GM06990 (cell line): ENCODE data around the gene FOXL1.

Experiments
- DNase-seq: peaks from one replicate; pipeline ENCODE4 v3.0.0-alpha.2; 2011; ENCODE audit not compliant: insufficient read length; ENCODE audit errors: extremely low read depth
- H3K27me3 ChIP-seq: replicated peaks from 2 replicates; pipeline ENCODE4 v1.6.0; 2011; ENCODE audit warnings: low read length; ENCODE audit not compliant: control insufficient read depth, insufficient read depth
- H3K36me3 ChIP-seq: 2 replicates; pipeline ENCODE4 v1.5.1; 2011; ENCODE audit warnings: low read length; ENCODE audit not compliant: control insufficient read depth, insufficient read depth
- H3K4me3 ChIP-seq: replicated peaks from 2 replicates; pipeline ENCODE4 v1.5.1; 2011; ENCODE audit warnings: low read depth, mild to moderate bottlenecking, control low read depth, low read length
- CTCF ChIP-seq: IDR thresholded peaks from 2 replicates; pipeline ENCODE4 v1.5.1; 2011; ENCODE audit warnings: low read length, control low read depth, mild to moderate bottlenecking, inconsistent platforms; ENCODE audit not compliant: insufficient read depth, poor library complexity, severe bottlenecking

The FOXL1 gene

GRCh38 chr16:86532526-86532815 is 45.9 kb upstream of the FOXL1 start:
- no peak for DNase-seq
- Histone ChIP-seq H3K36me3 (peaks cover 2% of the 10 kb centered on the region; the same call in 1 of the 2 replicates), H3K27me3 (no peaks in the 10 kb centered on the region), H3K4me3 (no peak overlapping the region)
- no peak for TF ChIP-seq CTCF

DNA sequence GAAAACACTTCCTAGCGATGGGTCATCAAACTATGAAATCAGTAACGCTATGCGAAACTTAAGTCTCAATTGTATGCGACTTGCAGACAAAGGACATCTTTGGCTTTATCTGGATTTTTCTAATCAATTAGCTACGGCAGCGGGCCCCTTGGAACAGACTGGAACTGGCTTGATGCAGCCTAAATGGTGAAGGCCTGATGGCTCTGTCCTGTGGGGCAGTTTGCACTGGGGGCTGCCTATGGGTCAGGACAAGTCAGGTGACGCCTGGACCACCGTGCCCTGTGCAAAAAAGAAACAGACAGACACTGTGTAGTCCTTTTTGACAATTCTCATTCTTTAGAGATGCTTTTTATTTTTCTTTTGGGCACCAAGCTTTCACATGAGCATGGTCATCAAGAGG is 45.3 kb upstream of the FOXL1 start:
- no peak for TF ChIP-seq CTCF
- peaks cover 6% of the 10 kb centered on the region for H3K36me3 ChIP-seq
- H3K4me3 ChIP-seq, result no peak overlapping the region
- DNase-seq, result no peak
- no peaks in the 10 kb centered on the region for H3K27me3 ChIP-seq

DNA sequence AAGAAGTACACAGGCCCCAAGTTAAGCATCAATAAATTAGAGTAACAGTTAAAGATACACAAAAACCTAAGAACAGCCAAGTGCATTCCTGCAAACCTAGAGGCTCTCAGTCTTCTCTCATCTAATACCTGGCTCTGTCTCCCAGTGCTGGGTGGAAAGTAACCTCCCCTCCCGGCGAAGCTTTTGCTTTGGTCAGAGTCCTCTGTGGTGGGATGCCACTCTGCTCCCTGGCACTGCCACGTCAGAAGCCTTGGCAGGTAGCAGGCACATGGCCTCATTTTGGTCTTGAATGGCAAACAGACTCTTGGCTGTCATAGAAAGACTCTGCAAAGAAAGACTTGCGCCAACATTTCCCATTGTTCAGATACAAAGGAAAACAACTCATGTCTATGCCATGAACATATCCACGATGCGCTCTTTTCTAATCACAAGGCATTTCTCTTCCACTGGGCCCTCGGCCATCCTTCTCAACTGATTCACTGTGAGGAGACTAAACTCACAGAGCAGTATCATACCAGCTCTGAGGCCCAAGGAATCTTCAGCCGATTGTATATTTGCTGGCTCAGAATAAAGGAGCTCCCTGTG is 44.5 kb upstream of the FOXL1 start:
- no peak for DNase-seq
- no peak for TF ChIP-seq CTCF
- Histone ChIP-seq H3K27me3 (no peaks in the 10 kb centered on the region), H3K36me3 (peaks cover 9% of the 10 kb centered on the region), H3K4me3 (no peak overlapping the region)

DNA sequence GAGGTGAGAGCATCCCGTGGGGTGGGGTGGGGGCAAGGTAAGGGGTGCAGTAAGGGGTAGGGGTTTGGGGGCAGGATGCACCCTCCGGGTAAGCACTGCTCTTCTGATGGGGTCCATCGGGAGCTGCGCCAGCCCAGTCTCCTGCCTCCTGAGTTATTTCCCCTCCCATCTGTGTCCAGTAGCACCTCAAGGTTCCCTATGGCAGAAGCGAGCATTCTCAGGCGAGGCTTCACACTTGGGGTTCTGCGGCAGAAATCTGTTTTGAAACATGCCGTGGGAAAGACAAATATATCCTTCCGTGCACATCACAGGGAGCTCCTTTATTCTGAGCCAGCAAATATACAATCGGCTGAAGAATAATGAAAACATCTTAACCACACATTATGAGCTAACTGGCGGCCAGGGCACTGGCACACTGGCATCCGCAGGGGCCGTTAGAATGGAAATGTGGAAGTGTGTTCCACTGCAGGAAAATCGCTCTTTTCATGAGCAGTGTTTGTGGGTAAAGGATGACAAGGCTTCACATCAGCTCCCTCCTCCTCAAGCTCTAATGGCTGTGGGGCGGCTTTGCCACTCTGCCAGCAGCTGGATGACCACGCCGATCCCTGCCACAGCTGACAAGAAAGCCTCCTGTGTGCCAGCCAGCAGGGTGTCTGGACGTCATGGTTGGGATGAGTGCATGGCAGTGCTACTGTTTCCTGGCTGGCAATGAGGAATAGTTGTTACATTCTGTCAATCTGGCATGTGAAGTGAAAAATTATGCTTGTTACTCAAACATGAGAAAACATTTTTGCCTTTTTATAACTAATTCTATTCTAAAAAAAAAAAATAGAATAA is 43.4 kb upstream of the FOXL1 start:
- no peak for TF ChIP-seq CTCF
- H3K36me3 ChIP-seq, result peaks cover 13% of the 10 kb centered on the region
- H3K4me3 ChIP-seq, result no peak overlapping the region
- no peaks in the 10 kb centered on the region for H3K27me3 ChIP-seq
- no peak for DNase-seq

DNA sequence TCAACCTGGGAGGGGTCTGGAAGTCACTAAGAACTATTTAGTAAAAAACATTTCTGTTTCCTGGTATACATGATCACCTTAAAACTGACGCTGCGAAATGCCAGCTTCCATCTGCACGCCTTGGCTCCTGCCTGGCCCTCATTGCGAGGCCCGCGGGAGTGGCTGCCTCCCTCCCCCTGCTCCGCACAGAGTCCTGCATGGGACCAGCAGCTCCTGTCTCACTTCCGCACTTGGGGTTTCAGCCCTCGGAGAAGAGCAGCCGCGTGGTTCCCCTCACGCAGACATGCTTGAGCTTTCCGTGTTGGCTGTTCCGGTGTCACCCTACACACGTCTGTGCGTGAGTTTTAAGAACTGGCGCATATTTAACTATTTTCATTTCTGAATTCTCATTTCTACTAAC is 41.7 kb upstream of the FOXL1 start:
- H3K4me3 ChIP-seq, result no peak overlapping the region
- H3K27me3 ChIP-seq, result no peaks in the 10 kb centered on the region
- peaks cover 20% of the 10 kb centered on the region for H3K36me3 ChIP-seq
- DNase-seq, result no peak
- TF ChIP-seq CTCF, result no peak
